Hepatic stellate cell (primary cell): ENCODE measurements around the gene SETBP1.

Experiments used
- DNase-seq: peaks from one replicate; pipeline ENCODE4 v3.0.0; 2011; ENCODE audit warnings: low spot score

SETBP1 gene

GRCh38 chr18:44759925-44760342, 79.2 kb downstream of the SETBP1 start:
- DNase-seq = no peak

DNA sequence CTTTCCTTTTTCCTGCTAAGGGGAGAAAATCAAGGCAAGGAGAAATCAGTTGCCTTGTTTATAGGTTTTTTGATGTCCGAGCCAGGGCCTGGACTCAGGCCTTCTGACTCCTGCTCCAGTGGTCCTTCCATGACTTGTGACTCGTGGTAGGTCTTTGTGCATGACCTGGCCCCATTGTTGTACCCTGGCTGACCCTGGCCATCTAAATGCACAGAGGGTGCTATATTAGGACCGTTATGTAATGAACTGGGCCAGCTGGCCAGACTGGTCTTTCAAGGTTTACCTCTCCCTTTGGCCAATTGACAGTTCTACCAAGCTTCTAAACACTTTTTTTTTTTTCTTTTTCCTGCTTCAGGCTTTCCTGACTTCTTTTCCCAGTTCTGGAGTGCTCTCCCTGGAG, 81.1 kb downstream of the SETBP1 start:
- DNase-seq = no peak

GRCh38 chr18:44763327-44763726, 82.6 kb downstream of the SETBP1 start:
- DNase-seq = no peak

DNA sequence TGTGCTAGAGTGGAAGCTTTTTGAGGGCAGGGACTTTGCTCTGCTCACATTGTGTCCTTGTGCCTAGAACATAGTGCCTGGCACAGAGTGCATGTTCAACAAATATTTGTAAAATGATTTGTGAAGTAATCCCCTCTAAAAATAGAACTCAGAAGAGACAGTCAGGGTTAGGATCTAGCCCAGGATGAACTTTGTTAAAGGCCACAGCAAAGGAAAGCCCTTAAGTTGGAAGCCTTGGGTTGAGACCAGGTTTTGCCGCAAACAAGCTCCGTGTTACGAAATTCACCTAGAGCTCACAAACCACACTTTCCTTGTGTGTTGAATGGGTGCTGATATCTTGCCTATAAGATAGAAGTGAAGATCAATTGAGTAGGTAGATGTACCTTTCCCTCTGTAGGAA, 84.2 kb downstream of the SETBP1 start:
- no peak for DNase-seq

GRCh38 chr18:44765456-44765855, 84.8 kb downstream of the SETBP1 start:
- no peak for DNase-seq

DNA sequence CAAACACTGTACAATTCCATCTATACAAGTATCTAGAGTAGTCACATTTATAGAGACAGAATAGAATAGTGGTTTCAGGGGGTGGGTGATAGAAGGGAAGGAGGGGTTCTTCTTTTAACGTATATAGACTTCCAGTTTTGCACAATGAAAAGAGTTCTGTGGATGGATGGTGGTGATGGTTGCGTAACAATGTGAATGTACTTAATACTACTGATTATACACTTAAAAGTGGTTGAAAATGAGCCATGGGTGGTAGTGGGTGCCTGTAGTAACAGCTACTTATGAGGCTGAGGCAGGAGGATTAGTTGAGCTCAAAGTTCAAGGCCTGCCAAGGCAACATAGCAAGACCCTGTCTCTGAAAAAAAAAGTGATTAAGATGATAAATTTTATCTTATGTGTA, 85.8 kb downstream of the SETBP1 start:
- no peak for DNase-seq

DNA sequence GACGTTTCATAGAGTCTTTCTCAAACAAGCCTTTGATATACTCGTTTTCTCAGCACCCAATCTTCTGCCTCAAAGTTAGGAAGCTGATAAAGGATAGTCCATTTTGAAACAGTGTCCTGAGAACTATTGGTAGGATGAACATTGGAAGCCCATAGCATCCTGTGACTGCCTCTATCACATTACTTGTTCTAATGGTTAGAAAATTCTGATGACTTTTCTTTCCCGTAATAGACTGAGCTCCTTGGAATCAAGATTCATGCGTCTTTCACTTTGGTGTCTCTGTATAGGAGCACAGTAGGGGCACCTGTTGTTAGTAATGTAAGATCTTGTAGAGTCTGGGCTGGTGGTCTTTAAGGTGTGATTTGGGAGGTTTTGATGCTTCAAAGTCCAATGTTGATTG, 87.1 kb downstream of the SETBP1 start:
- no peak for DNase-seq

GRCh38 chr18:44770641-44771040, 90.0 kb downstream of the SETBP1 start:
- DNase-seq = no peak

DNA sequence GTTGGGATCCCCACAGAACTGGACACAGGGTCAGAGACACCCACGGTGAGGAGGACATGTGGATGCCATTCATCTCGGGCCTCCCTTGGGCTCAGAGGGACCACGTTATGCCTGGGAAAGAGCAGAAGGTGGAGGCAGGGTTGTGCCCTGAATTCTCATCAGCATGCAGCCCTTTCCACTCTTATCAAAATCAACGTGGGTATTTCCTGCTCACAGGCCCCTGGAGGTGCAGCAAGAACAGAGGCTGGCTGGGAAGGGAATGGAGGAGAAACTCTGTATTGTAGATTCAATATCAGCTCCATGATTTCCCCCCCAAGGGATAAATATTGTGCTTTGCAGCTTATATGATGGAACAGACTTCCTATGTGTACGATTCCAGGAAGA, 90.9 kb downstream of the SETBP1 start:
- no peak for DNase-seq

DNA sequence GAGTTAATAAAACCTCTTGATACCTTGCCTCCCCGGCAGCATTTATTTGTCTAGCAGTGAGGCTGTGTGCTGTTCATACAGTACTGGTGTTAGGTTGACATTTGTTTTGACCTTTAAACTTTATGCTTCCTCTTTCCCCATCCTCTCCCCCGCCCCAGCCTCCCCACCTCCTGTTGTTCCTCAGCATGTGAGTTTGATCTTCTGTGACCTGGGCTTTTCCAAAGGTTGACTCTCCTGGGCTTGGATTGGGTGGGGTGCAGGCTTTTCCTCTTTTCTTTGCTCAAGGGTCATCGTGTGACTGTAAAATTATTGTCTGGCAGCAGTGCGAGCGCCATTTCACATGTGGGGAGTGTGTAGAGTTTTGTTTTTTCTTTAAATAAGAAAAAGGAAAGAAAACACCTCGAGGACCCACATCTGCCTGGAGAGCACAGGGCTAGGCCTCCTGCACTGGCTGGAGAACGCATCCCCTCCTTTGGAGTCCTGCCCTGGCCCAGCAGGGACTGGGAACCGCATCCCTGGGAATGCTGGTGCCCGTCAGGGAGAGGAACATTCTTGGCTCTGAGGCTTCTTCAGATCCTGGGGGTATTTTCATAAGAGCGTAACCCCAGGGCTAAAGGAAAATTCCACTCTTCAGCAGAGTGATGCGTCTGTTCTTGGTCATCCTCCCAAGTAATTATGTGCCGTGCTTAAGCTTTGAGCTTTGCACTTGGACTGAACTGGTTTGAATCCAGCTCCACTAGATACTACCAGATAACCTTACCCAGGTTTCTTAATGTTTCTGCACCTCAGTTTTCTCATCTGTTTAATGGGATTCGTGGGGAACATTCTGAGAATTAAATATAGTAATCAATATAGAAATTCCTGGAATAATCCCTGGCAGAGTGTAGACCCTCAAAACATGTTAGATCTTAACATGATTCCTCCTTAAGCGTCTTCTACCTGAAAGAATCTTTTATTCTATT, 91.5 kb downstream of the SETBP1 start:
- no peak for DNase-seq

DNA sequence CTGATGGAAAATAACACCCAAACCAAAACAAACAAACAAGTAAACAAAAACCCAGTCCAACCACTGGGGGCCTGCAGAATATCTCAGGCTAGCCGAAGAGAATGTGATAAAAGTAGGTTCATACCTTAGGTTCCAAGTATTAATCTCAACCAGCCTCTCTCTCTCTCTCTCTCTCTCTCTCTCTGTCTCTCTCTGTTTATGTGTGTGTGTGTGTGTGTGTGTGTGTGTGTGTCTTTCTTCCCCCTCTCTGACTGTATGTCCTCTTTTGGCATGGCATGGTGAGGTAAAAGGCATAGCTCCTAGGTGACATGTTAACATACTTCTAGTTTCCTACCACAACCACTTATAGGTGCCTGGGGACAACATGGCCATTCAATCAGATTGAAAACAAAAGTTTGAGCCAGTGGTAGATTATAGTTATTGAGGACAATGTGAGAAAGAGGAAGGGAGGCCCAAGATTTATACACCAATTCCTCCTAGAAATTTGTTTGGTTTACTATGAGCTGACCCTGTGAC, 93.0 kb downstream of the SETBP1 start:
- DNase-seq = no peak

DNA sequence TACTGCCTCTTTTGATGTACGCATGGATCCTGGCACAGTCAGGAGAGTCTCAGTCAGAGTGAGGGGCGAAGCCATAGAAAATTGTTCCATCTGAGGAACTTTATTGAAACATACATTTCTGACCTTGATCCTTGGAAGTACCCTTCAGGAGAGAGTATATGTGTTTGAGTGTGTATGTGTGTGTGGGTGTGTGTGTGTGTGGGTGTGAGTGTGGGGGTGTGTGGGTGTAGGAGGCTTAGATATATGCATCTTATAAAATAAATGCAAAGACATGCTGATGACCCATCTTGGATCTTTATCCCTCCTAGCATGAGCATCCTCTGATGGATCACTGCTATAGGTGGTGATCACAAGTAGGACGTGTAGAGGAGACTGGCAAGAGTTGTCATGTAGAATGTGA, 93.5 kb downstream of the SETBP1 start:
- DNase-seq = no peak

GRCh38 chr18:44777457-44778192, 96.9 kb downstream of the SETBP1 start:
- DNase-seq = no peak

GRCh38 chr18:44778788-44779187, 98.1 kb downstream of the SETBP1 start:
- DNase-seq = no peak

DNA sequence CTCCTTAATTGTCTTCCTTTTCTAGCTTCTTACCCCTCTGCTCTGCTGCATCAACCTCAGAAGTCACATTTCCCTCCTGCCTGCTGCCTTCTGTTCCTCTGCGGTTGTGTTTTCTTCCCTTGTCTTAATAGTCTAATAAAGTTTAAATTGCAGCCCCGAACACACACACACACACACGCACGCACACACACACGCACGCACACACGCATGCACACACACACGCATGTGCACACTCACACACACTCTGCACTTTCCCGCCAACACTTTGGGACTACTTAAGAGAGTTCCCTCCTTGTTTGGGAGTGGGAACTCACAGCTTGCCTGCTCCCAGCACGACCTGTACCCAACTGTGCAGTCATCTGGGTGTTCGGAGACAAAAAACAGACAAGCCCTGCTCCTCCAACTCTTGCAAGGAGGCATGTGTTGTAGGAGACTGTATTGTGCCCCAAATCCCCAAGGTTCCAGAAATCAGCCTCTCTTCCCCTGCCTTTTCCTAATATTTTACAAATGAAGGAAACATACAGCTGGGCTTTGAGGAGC, 99.1 kb downstream of the SETBP1 start:
- DNase-seq = no peak

- peak; percentile 16 for DNase-seq
These were observed 101.2 kb downstream of the SETBP1 start for GRCh38 chr18:44781886-44782285.

DNA sequence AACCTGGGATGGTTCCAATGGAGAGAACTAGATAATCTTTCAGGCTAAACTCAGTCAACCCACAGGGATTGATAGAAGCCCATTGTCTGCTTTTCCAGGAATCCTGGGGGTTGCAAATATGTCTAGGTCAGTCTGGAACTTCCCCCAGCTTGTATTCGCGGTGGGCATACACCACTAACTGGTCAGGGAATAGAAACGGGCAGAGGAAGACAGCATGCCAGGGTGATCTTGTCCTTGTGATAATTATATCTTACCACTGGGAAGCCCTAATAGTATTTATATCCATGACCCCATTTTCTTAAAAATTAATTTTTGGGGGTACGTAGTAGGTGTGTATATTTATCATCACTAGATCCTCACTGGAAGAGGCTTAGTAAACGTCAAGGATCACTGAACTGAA, 101.9 kb downstream of the SETBP1 start:
- no peak for DNase-seq

GRCh38 chr18:44783371-44783770, 102.7 kb downstream of the SETBP1 start:
- DNase-seq = no peak

- DNase-seq = no peak
These were observed 105.6 kb downstream of the SETBP1 start for GRCh38 chr18:44786257-44786656.

- DNase-seq = no peak
These were observed 106.0 kb downstream of the SETBP1 start for GRCh38 chr18:44786688-44787087.

GRCh38 chr18:44788334-44788733, 107.6 kb downstream of the SETBP1 start:
- DNase-seq = no peak

DNA sequence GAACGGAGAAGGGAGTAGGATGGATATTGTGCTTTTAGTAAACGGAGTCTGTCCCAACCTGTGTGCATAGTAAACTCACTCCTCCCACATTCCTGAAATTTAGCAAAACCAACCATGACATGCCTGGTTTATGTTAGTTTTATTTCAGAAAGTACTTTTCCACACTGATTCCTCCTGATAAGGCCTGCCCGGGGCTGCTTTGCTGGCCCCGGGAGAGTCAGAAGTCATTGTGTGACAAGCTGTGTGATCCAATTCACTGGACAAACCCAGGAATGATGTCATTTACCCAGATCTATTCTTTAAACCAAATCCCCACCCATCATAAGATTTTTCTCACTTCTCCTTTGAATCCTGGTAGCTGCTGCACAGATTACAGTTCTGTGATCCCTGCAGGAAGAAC, 109.0 kb downstream of the SETBP1 start:
- DNase-seq = peak; percentile 32

- DNase-seq = no peak
These were observed 110.2 kb downstream of the SETBP1 start for GRCh38 chr18:44790860-44791259.
